Thoracic aorta (tissue), 2 donors: ENCODE results near the gene DNAJB12. TPM values are rescaled to one million over a fixed set of nuclear protein-coding genes. Genes with fewer than 3 reads are reported as not detected.
A peak's percentile ranks its signal among the peaks of the same experiment; 100 is the strongest.

Experiments used
- ATAC-seq: fragments of 150-250 bp; one replicate; pipeline ENCODE4 v1.8.0; 2017; ENCODE audit warnings: low read depth; ENCODE audit not compliant: insufficient number of reproducible peaks, low FRiP score
- DNase-seq: peaks from one replicate; pipeline ENCODE4 v3.0.0-alpha.2; 2020; ENCODE audit warnings: low spot score
- H3K27ac ChIP-seq, 2 donors: fragments of 200-600 bp; sonication (generic); 1 replicate in 1 of 2; 2 replicates in 1 of 2; pipeline ENCODE4 v1.5.1; 2016; ENCODE audit warnings: mild to moderate bottlenecking in 2 of 2, moderate library complexity in 2 of 2
- H3K27me3 ChIP-seq: fragments of 200-600 bp; sonication (generic); replicated peaks from 2 replicates; pipeline ENCODE4 v1.6.0; 2016; ENCODE audit warnings: mild to moderate bottlenecking; ENCODE audit not compliant: insufficient read depth
- H3K36me3 ChIP-seq: fragments of 200-600 bp; sonication (generic); one replicate; pipeline ENCODE4 v1.5.1; 2016
- H3K4me1 ChIP-seq, 2 donors: fragments of 200-600 bp; sonication (generic); 1 replicate in 1 of 2; 2 replicates in 1 of 2; pipeline versions ENCODE4 v1.5.1 to v1.6.0; 2016; ENCODE audit warnings: low read depth in 2 of 2, mild to moderate bottlenecking in 1 of 2; ENCODE audit not compliant: control insufficient read depth in 1 of 2
- H3K4me3 ChIP-seq: fragments of 200-600 bp; sonication (generic); 2 replicates; pipeline ENCODE4 v1.5.1; 2016; ENCODE audit warnings: mild to moderate bottlenecking
- H3K9me3 ChIP-seq: fragments of 200-600 bp; sonication (generic); 2 replicates; pipeline ENCODE4 v1.5.1; 2016
- CTCF ChIP-seq: fragments of 200-600 bp; sonication (generic); IDR thresholded peaks from one replicate; pipeline ENCODE4 v1.5.1; 2019; ENCODE audit warnings: antibody characterized with exemption
- total RNA-seq, 2 donors: library from RNA; depleted of rRNA; stranded (reverse); fragments of >200 nt; gene quantifications; one replicate each; pipeline versions ENCODE4 v1.1.0 to v1.2.3, GENCODE V29; 2016

The DNAJB12 gene
- total RNA-seq, 2 donors from 2014 or later: 33.3 to 39.5 TPM

- Histone ChIP-seq H3K4me1 (peaks cover 3 to 11% of the 10 kb centered on the region in 2 donors), H3K27me3 (no peaks in the 10 kb centered on the region), H3K9me3 (no peaks in the 10 kb centered on the region), H3K27ac (peak overlapping the region; percentile 7 to 66), H3K4me3 (no peak overlapping the region), H3K36me3 (peaks cover 6% of the 10 kb centered on the region)
- ATAC-seq (no peak), DNase-seq (no peak)
- no peak for TF ChIP-seq CTCF
These were observed 10.6 kb upstream of the DNAJB12 start for GRCh38 chr10:72365106-72365895.

DNA sequence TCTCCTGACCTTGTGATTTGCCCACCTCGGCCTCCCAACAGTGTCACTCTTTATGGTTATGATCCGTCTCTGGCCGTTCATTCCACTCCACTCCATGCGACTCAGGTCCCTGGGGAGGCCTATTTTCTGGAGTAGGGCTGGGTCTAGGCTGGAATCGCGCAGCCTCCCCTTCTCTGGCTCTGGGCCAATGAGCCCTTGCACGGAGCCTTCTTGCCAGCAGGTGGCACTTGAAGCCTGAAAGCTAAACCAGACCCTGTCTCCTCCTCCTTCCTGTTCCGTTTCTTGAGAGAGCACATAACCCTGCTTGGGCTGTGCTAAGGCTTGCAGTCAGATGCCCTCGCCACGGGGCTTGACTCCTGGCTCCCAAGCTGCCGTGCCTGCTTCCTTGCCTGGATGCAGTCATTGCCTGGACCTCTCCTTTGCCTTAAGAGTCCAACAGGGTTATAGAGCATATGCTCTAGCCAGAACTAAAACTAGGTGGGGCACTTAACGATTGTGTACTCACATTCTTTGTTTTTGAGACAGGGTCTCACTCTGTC is 9.6 kb upstream of the DNAJB12 start:
- H3K9me3 ChIP-seq: no peaks in the 10 kb centered on the region
- peak overlapping the region; percentile 28 to 66 for H3K27ac ChIP-seq
- ATAC-seq (peak; percentile 95), DNase-seq (peak; percentile 83)
- TF ChIP-seq CTCF: peak; percentile 88
- H3K27me3 ChIP-seq: no peaks in the 10 kb centered on the region
- peaks cover 6% of the 10 kb centered on the region for H3K36me3 ChIP-seq
- peak overlapping the region; percentile 53 for H3K4me3 ChIP-seq
- H3K4me1 ChIP-seq: peaks cover 3 to 11% of the 10 kb centered on the region in 2 donors

DNA sequence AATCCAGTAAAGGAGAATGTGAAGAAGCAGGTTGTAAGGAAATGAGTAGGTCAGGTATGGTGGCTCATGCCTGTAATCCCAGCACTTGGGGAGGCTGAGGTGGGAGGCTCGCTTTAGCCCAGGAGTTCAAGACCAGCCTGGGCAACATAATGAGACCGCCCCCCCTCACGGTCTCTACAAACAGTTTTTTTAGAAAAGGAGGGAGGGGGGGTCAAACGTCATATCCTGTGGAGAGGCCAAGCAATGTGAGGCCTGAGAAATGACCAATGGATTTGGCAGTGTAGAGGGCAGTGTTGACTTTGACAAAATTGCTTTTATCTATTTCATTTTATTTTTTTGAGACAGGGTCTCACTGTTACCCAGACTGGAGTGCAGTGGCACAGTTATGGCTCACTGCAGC is 2.3 kb upstream of the DNAJB12 start:
- ATAC-seq (no peak), DNase-seq (no peak)
- Histone ChIP-seq H3K4me3 (no peak overlapping the region), H3K4me1 (peaks cover 10 to 18% of the 10 kb centered on the region in 2 donors), H3K27me3 (no peaks in the 10 kb centered on the region), H3K27ac (no peak overlapping the region), H3K9me3 (no peaks in the 10 kb centered on the region), H3K36me3 (no peaks in the 10 kb centered on the region)
- no peak for TF ChIP-seq CTCF

DNA sequence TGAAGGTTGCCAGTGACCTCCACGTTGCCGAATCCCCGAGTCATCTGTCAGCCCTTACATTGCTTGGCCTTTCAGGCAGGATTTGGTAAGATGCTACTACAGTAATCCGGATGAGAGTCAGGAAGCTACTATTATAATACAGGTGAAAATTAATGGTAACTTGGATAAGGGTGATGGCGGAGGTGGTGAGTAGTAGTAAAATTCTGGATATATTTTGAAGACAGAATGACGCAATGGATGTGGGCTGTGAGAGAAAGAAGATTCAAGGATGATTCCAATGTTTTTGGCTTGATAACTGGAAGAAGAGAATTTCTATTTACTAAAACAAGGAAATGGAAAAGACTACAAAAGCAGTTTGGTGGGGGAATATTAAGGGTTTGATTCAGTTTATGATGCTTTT is 1.4 kb upstream of the DNAJB12 start:
- Histone ChIP-seq H3K4me3 (no peak overlapping the region), H3K36me3 (no peaks in the 10 kb centered on the region), H3K4me1 (peaks cover 10 to 25% of the 10 kb centered on the region in 2 donors), H3K9me3 (no peaks in the 10 kb centered on the region), H3K27ac (no peak overlapping the region), H3K27me3 (no peaks in the 10 kb centered on the region)
- no peak for TF ChIP-seq CTCF
- no peak for ATAC-seq
- no peak for DNase-seq

- no peak for ATAC-seq
- no peaks in the 10 kb centered on the region for H3K9me3 ChIP-seq
- peaks cover 10 to 34% of the 10 kb centered on the region in 2 donors for H3K4me1 ChIP-seq
- peak overlapping the region; percentile 95 to 98 for H3K27ac ChIP-seq
- peak overlapping the region; percentile 86 for H3K4me3 ChIP-seq
- peaks cover 4% of the 10 kb centered on the region for H3K36me3 ChIP-seq
- TF ChIP-seq CTCF: no peak
- no peak for DNase-seq
- no peaks in the 10 kb centered on the region for H3K27me3 ChIP-seq
These were observed 466 bp upstream of the DNAJB12 start for GRCh38 chr10:72355214-72355555.
